ENCODE results near the gene RFTN2.
"Not testable (repeated sequence)": the region's sequence is repeated elsewhere in the genome, so short reads cannot be mapped to it uniquely, and the experiment has no call there.

The RFTN2 gene

GRCh38 chr2:197675246-197675645 lies at the start of gene RFTN2:
TSS of gene RFTN2 (minus strand) at chr2:197675587. CDS start at chr2:197675458, 129 bp downstream.
- TF ChIP-seq ZNF274 (IDR thresholded peaks at IDR 0.05; ENCODE audit: low read depth, low read length) = no peak
- H3K4me3 ChIP-seq (ENCODE audit: low read length) = no peak within 1 kb of the TSS

- no peak for TF ChIP-seq ZNF274 (IDR thresholded peaks at IDR 0.05; ENCODE audit: low read depth, low read length)
- H3K4me3 ChIP-seq (ENCODE audit: low read length) = no peak overlapping the region
These were observed 42.5 kb upstream of the RFTN2 start for GRCh38 chr2:197717863-197718262.

GRCh38 chr2:197713271-197713670 lies 37.9 kb upstream of the RFTN2 start:
- H3K4me3 ChIP-seq (ENCODE audit: low read length) = no peak overlapping the region

DNA sequence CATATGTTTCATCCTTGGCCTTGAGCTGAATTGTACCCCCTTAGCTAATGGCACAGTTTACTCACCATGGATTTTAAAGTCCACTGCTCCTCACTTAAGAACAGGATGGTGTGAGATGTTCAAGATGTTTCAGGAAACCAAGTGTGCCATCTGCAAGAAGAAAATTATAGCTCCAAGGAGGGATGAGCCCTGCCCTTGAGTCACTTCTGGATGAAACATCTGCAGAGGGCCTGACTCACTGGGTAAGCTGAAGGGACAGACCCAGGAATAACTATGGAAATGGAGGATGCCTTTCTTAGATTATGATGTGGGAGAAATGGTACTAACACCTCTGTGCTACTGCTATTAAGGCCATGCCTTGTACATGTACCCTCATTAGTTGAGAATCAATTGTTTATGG lies 36.2 kb upstream of the RFTN2 start:
- TF ChIP-seq ZNF274 (IDR thresholded peaks at IDR 0.05; ENCODE audit: low read depth, low read length) = no peak

More at GRCh38 chr2:197713271-197713670, 37.9 kb upstream of the RFTN2 start:
- TF ChIP-seq ZNF274 (IDR thresholded peaks at IDR 0.05; ENCODE audit: low read depth, low read length) = no peak

GRCh38 chr2:197710424-197711042 lies 35.1 kb upstream of the RFTN2 start:
- no peak overlapping the region for H3K4me3 ChIP-seq (ENCODE audit: low read length)
- TF ChIP-seq ZNF274 (IDR thresholded peaks at IDR 0.05; ENCODE audit: low read depth, low read length) = no peak

More for the DNA sequence above, 36.2 kb upstream of the RFTN2 start:
- no peak overlapping the region for H3K4me3 ChIP-seq (ENCODE audit: low read length)

DNA sequence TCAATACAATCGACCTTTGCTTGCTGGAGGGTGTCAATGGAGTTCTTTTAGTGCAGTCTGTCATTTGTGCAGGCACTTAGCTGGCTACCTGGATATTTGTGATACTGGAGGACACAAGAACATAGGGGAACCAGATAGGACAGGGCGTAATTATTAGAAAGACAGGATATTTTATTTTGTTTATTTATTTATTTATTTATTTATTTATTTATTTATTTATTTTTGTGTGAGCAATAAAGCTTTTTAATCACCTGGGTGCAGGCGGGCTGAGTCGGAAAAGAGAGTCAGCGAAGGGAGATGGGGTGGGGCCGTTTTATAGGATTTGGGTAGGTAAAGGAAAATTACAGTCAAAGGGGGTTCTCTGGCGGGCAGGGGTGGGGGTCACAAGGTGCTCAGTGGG lies 33.8 kb upstream of the RFTN2 start:
- peak overlapping the region; percentile 19; the same call in 1 of the 2 replicates for H3K4me3 ChIP-seq (ENCODE audit: low read length)

GRCh38 chr2:197708331-197708730 lies 32.9 kb upstream of the RFTN2 start:
- TF ChIP-seq ZNF274 (IDR thresholded peaks at IDR 0.05; ENCODE audit: low read depth, low read length) = no peak
- no peak overlapping the region; the same call in 1 of the 2 replicates for H3K4me3 ChIP-seq (ENCODE audit: low read length)

DNA sequence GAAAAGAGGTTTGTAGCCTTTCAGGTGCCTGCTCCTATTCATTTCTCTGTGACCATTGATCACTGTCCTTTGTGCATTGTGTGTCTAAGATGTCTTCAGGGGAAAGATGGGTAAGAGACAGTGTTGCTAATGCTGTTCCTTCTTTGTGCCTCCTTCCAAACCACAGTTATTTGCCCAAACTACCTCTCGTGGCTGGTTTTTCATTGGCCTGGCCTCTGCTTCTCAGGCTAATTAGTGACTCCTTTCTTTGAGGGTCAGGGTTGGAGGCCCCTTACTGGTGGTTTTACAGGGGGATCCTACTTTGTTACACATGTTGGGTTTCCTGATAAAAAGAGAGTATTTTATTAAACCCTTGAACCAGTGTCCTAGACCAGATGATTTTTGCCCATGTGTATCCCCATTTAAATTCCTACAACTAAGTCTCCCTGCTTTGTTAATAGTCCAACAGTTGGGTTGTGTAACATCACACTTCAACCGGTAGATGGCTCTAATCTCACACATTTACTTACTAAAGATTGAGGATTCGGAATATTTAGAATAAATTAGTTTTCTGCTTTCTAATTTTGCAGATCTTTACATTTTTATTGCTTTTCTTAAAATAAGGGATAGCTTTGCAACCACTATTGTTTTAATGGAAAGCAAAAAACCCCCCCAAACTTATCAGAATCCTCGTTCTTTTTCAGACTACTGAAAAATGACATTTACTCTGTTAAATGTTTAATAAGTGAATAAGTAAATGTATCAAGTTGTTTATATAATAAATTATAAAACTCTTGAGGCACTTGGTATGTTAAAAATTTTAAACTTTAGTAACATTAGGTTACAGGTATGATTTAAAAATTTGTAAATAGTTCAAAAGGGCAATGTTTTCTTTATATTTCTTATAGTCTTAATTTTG lies 32.2 kb upstream of the RFTN2 start:
- no peak for TF ChIP-seq ZNF274 (IDR thresholded peaks at IDR 0.05; ENCODE audit: low read depth, low read length)
- H3K4me3 ChIP-seq (ENCODE audit: low read length) = peak overlapping the region; percentile 92

GRCh38 chr2:197706839-197707207 lies 31.4 kb upstream of the RFTN2 start:
- no peak for TF ChIP-seq ZNF274 (IDR thresholded peaks at IDR 0.05; ENCODE audit: low read depth, low read length)
- peak overlapping the region; percentile 92 for H3K4me3 ChIP-seq (ENCODE audit: low read length)

GRCh38 chr2:197705912-197706838 lies 30.8 kb upstream of the RFTN2 start:
- no peak for TF ChIP-seq ZNF274 (IDR thresholded peaks at IDR 0.05; ENCODE audit: low read depth, low read length)
- peak overlapping the region; percentile 92 for H3K4me3 ChIP-seq (ENCODE audit: low read length)

- no peak for TF ChIP-seq ZNF274 (IDR thresholded peaks at IDR 0.05; ENCODE audit: low read depth, low read length)
- H3K4me3 ChIP-seq (ENCODE audit: low read length) = peak within 1 kb of the TSS; percentile 92
These were observed 29.9 kb upstream of the RFTN2 start, which contains the start of gene MARS2 for GRCh38 chr2:197705121-197705911. TSS of gene MARS2 (plus strand) at chr2:197705369. CDS start at chr2:197705406, 37 bp downstream.

GRCh38 chr2:197704434-197705120 lies 29.2 kb upstream of the RFTN2 start:
- peak overlapping the region; percentile 68 for H3K4me3 ChIP-seq (ENCODE audit: low read length)
- no peak for TF ChIP-seq ZNF274 (IDR thresholded peaks at IDR 0.05; ENCODE audit: low read depth, low read length)

DNA sequence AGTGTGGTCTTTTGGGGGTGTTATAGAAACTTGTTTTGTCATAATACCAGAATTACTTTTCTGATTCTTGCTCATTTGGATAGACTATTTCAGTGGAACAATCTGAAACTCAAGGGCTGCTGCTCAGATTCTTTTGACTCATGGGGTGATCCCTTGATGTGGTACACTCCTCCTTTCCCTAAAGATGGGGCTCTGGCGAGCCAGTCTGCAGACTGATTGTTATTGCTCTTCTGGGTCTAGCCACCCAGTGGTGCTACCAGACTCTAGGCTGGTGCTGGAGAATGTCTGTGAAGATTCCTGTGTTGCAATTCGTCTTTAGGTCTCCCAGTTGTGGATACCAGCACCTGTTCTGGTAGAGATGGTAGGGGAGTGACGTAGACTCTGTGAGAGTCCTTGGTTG lies 25.6 kb upstream of the RFTN2 start:
- no peak for TF ChIP-seq ZNF274 (IDR thresholded peaks at IDR 0.05; ENCODE audit: low read depth, low read length)
- H3K4me3 ChIP-seq (ENCODE audit: low read length) = no peak overlapping the region

GRCh38 chr2:197699724-197700123 lies 24.3 kb upstream of the RFTN2 start:
- not testable (repeated sequence) for H3K4me3 ChIP-seq (ENCODE audit: low read length)

- H3K4me3 ChIP-seq (ENCODE audit: low read length) = not testable (repeated sequence)
These were observed 21.2 kb upstream of the RFTN2 start for GRCh38 chr2:197696571-197696970.

DNA sequence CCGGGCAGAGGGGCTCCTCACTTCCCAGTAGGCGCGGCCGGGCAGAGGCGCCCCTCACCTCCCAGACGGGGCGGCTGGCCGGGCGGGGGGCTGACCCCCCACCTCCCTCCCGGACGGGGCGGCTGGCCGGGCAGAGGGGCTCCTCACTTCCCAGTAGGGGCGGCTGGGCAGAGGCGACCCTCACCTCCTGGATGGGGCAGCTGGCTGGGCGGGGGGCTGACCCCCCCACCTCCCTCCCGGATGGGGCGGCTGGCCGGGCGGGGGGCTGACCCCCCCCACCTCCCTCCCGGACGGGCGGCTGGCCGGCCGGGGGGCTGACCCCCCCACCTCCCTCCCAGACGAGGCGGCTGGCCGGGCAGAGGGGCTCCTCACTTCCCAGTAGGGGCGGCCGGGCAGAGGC lies 20.6 kb upstream of the RFTN2 start:
- not testable (repeated sequence) for H3K4me3 ChIP-seq (ENCODE audit: low read length)

DNA sequence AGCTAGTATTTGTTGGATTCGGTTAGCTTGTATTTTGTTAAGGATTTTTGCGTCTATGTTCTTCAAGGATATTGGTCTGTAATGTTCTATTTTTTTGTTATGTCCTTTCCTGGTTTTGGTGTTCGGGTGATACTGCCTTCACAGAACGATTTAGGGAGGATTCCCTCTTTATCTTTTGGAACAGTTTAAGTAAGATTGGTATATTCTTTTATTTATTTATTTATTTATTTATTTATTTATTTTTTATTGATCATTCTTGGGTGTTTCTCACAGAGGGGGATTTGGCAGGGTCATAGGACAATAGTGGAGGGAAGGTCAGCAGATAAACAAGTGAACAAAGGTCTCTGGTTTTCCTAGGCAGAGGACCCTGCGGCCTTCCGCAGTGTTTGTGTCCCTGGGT lies 19.8 kb upstream of the RFTN2 start:
- not testable (repeated sequence) for H3K4me3 ChIP-seq (ENCODE audit: low read length)
